Measurements from ENCODE around the gene GIPC3.

- no peak for TF ChIP-seq RAD21 (IDR thresholded peaks at IDR 0.05 in 1 of 2, conservative IDR thresholded peaks at IDR 0.05 in 1 of 2; ENCODE audit: low read depth in 2 of 2, low read length in 2 of 2)
- no peak for TF ChIP-seq TAF7 (optimal IDR thresholded peaks at IDR 0.05; ENCODE audit: borderline replicate concordance, low read depth, low read length)
Observed at GRCh38 chr19:3580156-3580934, 4.9 kb upstream of the GIPC3 start.
